ENCODE measurements around the gene ERICH3.

ERICH3 gene

GRCh38 chr1:74526708-74527107 is 146.9 kb downstream of the ERICH3 start:
- H3K4me1 ChIP-seq (ENCODE audit: control insufficient read depth in 2 of 2, insufficient read depth in 1 of 2, low read depth in 1 of 2, low read length in 2 of 2) = peaks cover 11 to 17% of the 10 kb centered on the region in 2 donors
- H3K27ac ChIP-seq (replicated peaks; ENCODE audit: low read length) = no peak overlapping the region
- no peak overlapping the region for H2AFZ ChIP-seq (ENCODE audit: low read length)
- H3K79me1 ChIP-seq (ENCODE audit: low read depth, low read length) = no peaks in the 10 kb centered on the region
- no peaks in the 10 kb centered on the region for H3K27me3 ChIP-seq (ENCODE audit: control insufficient read depth in 3 of 3, insufficient read depth in 3 of 3, low read depth in 1 of 3, low read length in 3 of 3)
- H3K36me3 ChIP-seq (replicated peaks in 1 of 2; ENCODE audit: control insufficient read depth in 2 of 2, insufficient read depth in 2 of 2, low read length in 2 of 2) = no peaks in the 10 kb centered on the region
- no peak overlapping the region for H4K91ac ChIP-seq (ENCODE audit: low read depth, low read length, poor library complexity)
- no peak overlapping the region for H2BK120ac ChIP-seq (ENCODE audit: low read depth, low read length)
- no peak overlapping the region for H3K4ac ChIP-seq (ENCODE audit: low read length)
- no peak overlapping the region for H2BK12ac ChIP-seq (ENCODE audit: low read length)
- H3K14ac ChIP-seq (ENCODE audit: low read length) = no peak overlapping the region
- H3K23ac ChIP-seq (ENCODE audit: low read depth, low read length, poor library complexity) = no peak overlapping the region
- H2BK15ac ChIP-seq (ENCODE audit: low read length) = no peak overlapping the region
- H3K9me3 ChIP-seq (replicated peaks in 1 of 2; ENCODE audit: control insufficient read depth in 2 of 2, insufficient read depth in 1 of 2, low read depth in 1 of 2, low read length in 2 of 2) = no peaks in the 10 kb centered on the region
- no CpG with 5 or more reads among the region's 2 CpGs for WGBS, 2 donors (ENCODE audit: extremely low coverage in 2 of 2, insufficient read length in 2 of 2, insufficient replicate concordance in 1 of 2)
- no peak overlapping the region for H3K4me2 ChIP-seq (ENCODE audit: insufficient read depth, low read length, poor library complexity, severe bottlenecking)
- H3K9ac ChIP-seq (ENCODE audit: low read depth, low read length, poor library complexity) = no peak overlapping the region
- no peak overlapping the region for H2AK5ac ChIP-seq (ENCODE audit: low read depth, low read length)
- no peak for DNase-seq (ENCODE audit: low spot score)
- no peak overlapping the region for H2BK5ac ChIP-seq (ENCODE audit: low read length)
- no peak overlapping the region for H3K4me3 ChIP-seq (ENCODE audit: low read length in 2 of 2)
- H3K18ac ChIP-seq (ENCODE audit: low read length) = no peak overlapping the region
- no peak overlapping the region for H4K8ac ChIP-seq (ENCODE audit: low read depth, low read length)

- Histone ChIP-seq H3K9me3 (replicated peaks in 1 of 2; ENCODE audit: control insufficient read depth in 2 of 2, insufficient read depth in 1 of 2, low read depth in 1 of 2, low read length in 2 of 2) (no peaks in the 10 kb centered on the region), H2BK15ac (ENCODE audit: low read length) (no peak overlapping the region), H3K4me2 (ENCODE audit: insufficient read depth, low read length, poor library complexity, severe bottlenecking) (no peak overlapping the region), H3K36me3 (replicated peaks in 1 of 2; ENCODE audit: control insufficient read depth in 2 of 2, insufficient read depth in 2 of 2, low read length in 2 of 2) (no peaks in the 10 kb centered on the region), H3K9ac (ENCODE audit: low read depth, low read length, poor library complexity) (no peak overlapping the region), H3K23ac (ENCODE audit: low read depth, low read length, poor library complexity) (no peak overlapping the region), H3K4ac (ENCODE audit: low read length) (no peak overlapping the region), H2BK5ac (ENCODE audit: low read length) (no peak overlapping the region), H3K79me1 (ENCODE audit: low read depth, low read length) (no peaks in the 10 kb centered on the region), H2AK5ac (ENCODE audit: low read depth, low read length) (no peak overlapping the region), H3K18ac (ENCODE audit: low read length) (no peak overlapping the region), H3K4me3 (ENCODE audit: low read length in 2 of 2) (no peak overlapping the region), H4K8ac (ENCODE audit: low read depth, low read length) (no peak overlapping the region), H3K27ac (replicated peaks; ENCODE audit: low read length) (no peak overlapping the region), H4K91ac (ENCODE audit: low read depth, low read length, poor library complexity) (no peak overlapping the region), H3K14ac (ENCODE audit: low read length) (no peak overlapping the region), H2BK12ac (ENCODE audit: low read length) (no peak overlapping the region), H2AFZ (ENCODE audit: low read length) (peak overlapping the region; percentile 30), H3K27me3 (ENCODE audit: control insufficient read depth in 3 of 3, insufficient read depth in 3 of 3, low read depth in 1 of 3, low read length in 3 of 3) (no peaks in the 10 kb centered on the region), H2BK120ac (ENCODE audit: low read depth, low read length) (no peak overlapping the region), H3K4me1 (ENCODE audit: control insufficient read depth in 2 of 2, insufficient read depth in 1 of 2, low read depth in 1 of 2, low read length in 2 of 2) (peaks cover 11 to 17% of the 10 kb centered on the region in 2 donors)
- WGBS, 2 donors (ENCODE audit: extremely low coverage in 2 of 2, insufficient read length in 2 of 2, insufficient replicate concordance in 1 of 2) = no CpG with 5 or more reads among the region's 2 CpGs
- no peak for DNase-seq (ENCODE audit: low spot score)
Observed at GRCh38 chr1:74523873-74524480, 149.6 kb downstream of the ERICH3 start.

- Histone ChIP-seq H2AK5ac (ENCODE audit: low read depth, low read length) (no peak overlapping the region), H3K14ac (ENCODE audit: low read length) (no peak overlapping the region), H3K27me3 (ENCODE audit: control insufficient read depth in 3 of 3, insufficient read depth in 3 of 3, low read depth in 1 of 3, low read length in 3 of 3) (no peaks in the 10 kb centered on the region), H4K8ac (ENCODE audit: low read depth, low read length) (no peak overlapping the region), H3K9ac (ENCODE audit: low read depth, low read length, poor library complexity) (no peak overlapping the region), H2BK12ac (ENCODE audit: low read length) (no peak overlapping the region), H3K4me1 (ENCODE audit: control insufficient read depth in 2 of 2, insufficient read depth in 1 of 2, low read depth in 1 of 2, low read length in 2 of 2) (peaks cover 11 to 17% of the 10 kb centered on the region in 2 donors), H3K4me3 (ENCODE audit: low read length in 2 of 2) (no peak overlapping the region), H3K4me2 (ENCODE audit: insufficient read depth, low read length, poor library complexity, severe bottlenecking) (no peak overlapping the region), H2BK15ac (ENCODE audit: low read length) (no peak overlapping the region), H2BK120ac (ENCODE audit: low read depth, low read length) (no peak overlapping the region), H3K4ac (ENCODE audit: low read length) (no peak overlapping the region), H3K36me3 (replicated peaks in 1 of 2; ENCODE audit: control insufficient read depth in 2 of 2, insufficient read depth in 2 of 2, low read length in 2 of 2) (no peaks in the 10 kb centered on the region), H3K23ac (ENCODE audit: low read depth, low read length, poor library complexity) (no peak overlapping the region), H2BK5ac (ENCODE audit: low read length) (no peak overlapping the region), H3K18ac (ENCODE audit: low read length) (no peak overlapping the region), H3K27ac (replicated peaks; ENCODE audit: low read length) (no peak overlapping the region), H3K79me1 (ENCODE audit: low read depth, low read length) (no peaks in the 10 kb centered on the region), H4K91ac (ENCODE audit: low read depth, low read length, poor library complexity) (no peak overlapping the region), H3K9me3 (replicated peaks in 1 of 2; ENCODE audit: control insufficient read depth in 2 of 2, insufficient read depth in 1 of 2, low read depth in 1 of 2, low read length in 2 of 2) (no peaks in the 10 kb centered on the region), H2AFZ (ENCODE audit: low read length) (peak overlapping the region; percentile 65)
- DNase-seq (ENCODE audit: low spot score) = no peak
- WGBS, 2 donors (ENCODE audit: extremely low coverage in 2 of 2, insufficient read length in 2 of 2, insufficient replicate concordance in 1 of 2) = no CpG with 5 or more reads among the region's 4 CpGs
Observed at GRCh38 chr1:74522148-74522547, 151.4 kb downstream of the ERICH3 start.

Data from neuronal stem cell (in vitro differentiated cells).